ENCODE data around the gene TBC1D22A.

TBC1D22A gene

GRCh38 chr22:46737105-46737975 is 25.1 kb upstream of the TBC1D22A start:
- DNase-seq (ENCODE audit: low spot score) = peak; percentile 28

DNA sequence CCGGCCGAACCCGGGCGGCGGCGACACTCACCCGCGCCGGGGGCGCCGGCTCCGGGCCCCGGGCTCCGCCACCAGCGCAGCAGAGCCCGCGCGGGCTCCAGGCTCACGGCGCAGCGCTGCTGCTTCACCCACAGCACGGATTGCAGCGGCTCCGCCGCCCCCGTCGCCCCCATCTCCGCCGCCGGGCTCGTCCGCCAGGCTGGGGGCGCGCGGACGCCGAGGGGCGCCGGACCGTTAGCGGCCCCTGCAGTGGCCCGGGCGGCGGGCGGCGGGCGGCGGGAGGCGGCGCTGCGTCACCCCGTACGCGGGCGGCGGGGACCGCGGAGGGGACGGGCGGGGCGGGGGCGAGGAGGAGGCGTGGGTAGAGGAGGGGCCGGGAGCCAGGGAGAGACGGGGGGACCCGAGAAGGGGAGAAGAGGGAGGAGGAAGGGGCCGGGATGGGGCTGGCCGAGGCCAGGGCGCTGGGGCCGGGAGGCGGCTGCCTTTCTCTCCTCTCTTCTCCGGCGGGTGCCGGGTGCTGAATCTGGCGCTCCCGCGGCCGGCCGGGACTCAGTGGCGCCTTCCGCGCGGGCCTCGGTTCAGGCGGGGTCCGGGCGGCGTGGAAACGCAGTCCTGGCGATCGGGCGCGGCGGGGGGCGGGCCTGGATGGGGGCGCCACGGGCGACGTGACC is 24.3 kb upstream of the TBC1D22A start, which contains the start of gene CERK:
Gene CERK, minus strand, starts transcription at position 277 of the 671 bp plus-strand sequence. Its CDS starts 104 bp downstream, at position 173.
- DNase-seq (ENCODE audit: low spot score) = peak; percentile 76

DNA sequence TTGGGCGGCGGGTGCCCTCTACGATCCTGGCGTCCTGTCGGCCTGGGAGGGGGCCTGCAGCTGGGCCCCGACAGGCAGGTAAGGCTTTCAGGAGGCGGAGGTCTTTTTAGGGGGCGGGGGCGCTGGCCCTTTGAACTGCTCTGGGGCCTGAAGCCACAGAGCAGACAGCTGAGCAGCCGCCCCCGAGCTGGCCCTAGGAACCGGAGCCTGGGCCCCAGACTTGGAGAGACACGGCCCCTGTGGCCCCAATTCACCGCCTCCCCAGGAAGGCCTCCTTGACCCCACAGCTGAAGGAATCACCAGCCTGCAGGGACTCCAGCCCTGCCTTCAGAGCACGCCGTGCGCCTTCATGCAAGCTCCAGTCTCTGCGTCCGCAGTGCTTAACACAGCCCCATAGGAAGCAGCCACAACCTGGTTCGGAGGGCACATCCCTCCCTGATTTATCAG is 23.8 kb upstream of the TBC1D22A start:
- no peak for DNase-seq (ENCODE audit: low spot score)

- no peak for DNase-seq (ENCODE audit: low spot score)
These were observed 23.2 kb upstream of the TBC1D22A start for GRCh38 chr22:46739094-46739870.

GRCh38 chr22:46740910-46741780 is 21.3 kb upstream of the TBC1D22A start:
- DNase-seq (ENCODE audit: low spot score) = no peak

- no peak for DNase-seq (ENCODE audit: low spot score)
These were observed 20.4 kb upstream of the TBC1D22A start for GRCh38 chr22:46741974-46742519.

DNA sequence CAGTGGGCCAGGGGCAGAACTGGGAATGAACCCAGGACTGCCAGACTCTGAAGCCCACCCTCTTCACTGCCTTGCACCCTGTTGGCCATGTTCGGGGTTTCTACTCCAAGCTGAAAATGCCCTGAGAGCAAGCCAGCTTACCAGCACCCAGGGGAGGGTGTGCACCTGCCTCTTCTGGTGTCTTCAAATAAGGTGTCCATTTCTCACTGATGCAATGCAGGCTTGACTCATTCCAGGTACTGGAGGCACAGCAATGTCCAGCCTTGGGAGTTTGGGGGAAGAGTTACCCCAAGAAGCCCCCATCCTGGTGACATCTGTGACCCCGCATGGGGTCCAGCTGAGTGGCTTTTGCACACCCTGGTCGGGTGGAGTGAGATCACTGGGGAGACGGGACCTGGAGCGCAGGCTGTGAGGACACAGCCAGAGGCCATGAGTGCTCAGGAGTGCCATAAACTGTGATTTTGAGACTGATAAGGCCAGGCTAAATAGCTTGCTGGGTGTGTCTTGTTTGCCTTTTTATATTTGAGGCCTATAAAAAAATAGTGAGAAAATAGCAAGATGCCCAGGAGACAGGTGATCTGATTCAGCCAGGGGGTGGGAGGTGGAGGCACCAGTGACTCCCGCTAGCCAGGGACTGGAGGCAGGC is 19.8 kb upstream of the TBC1D22A start:
- no peak for DNase-seq (ENCODE audit: low spot score)

GRCh38 chr22:46744581-46744980 is 17.9 kb upstream of the TBC1D22A start:
- DNase-seq (ENCODE audit: low spot score) = no peak

- no peak for DNase-seq (ENCODE audit: low spot score)
These were observed 16.3 kb upstream of the TBC1D22A start for GRCh38 chr22:46746192-46746591.

DNA sequence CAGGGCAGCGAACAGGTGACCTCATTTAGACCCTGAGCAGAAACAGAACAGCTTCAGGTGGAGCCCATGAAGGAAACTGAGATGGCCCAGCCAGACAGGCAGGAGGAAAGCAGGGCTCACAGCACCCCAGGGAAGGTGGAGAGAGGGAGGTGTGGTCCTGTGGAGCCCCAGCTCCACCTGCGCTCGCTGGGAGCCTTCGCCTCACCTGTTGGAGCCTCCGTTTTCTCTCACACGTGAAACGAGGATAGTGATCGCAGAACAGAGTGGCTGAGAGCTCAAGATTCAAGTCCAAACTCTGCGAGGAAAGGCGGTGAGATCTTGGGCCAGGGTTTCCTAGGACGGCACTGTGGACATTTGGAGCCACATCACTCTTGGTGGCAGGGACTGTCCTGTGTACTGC is 15.8 kb upstream of the TBC1D22A start:
- no peak for DNase-seq (ENCODE audit: low spot score)

GRCh38 chr22:46747646-46748045 is 14.8 kb upstream of the TBC1D22A start:
- no peak for DNase-seq (ENCODE audit: low spot score)

DNA sequence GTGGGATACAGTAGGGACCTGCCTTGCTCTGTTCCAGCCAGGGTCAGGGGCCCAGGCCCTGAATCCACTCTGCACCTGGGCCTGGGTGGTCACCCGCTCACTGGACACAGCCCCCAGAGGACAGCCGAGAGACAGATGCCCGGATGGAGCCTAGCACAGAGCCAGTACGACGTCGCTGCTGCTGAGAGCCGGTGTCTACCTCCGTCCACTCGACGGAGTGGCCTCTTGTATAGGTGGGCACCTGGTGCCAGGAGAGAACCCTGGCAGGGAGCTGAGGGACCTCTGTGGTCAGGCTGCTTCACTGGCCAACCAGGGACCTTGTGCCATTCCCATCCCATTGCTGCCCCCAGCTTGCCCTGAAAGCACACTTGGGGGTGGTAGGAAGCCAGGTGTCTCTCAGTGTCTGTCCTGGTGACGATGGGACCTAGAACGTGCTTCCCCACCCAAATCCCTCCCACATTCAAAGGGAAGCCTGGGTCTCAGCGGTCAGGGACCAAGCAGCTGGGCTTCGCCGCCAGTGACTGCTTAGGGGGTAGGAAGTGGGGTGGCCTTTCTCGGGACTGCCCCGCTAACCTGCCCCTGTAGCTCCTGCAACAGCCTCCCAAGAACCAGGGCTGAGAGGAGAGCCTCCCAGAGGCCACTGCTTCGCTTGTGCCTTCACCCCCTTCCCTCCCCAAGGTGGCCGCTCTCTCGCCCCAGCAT is 14.1 kb upstream of the TBC1D22A start:
- no peak for DNase-seq (ENCODE audit: low spot score)

DNA sequence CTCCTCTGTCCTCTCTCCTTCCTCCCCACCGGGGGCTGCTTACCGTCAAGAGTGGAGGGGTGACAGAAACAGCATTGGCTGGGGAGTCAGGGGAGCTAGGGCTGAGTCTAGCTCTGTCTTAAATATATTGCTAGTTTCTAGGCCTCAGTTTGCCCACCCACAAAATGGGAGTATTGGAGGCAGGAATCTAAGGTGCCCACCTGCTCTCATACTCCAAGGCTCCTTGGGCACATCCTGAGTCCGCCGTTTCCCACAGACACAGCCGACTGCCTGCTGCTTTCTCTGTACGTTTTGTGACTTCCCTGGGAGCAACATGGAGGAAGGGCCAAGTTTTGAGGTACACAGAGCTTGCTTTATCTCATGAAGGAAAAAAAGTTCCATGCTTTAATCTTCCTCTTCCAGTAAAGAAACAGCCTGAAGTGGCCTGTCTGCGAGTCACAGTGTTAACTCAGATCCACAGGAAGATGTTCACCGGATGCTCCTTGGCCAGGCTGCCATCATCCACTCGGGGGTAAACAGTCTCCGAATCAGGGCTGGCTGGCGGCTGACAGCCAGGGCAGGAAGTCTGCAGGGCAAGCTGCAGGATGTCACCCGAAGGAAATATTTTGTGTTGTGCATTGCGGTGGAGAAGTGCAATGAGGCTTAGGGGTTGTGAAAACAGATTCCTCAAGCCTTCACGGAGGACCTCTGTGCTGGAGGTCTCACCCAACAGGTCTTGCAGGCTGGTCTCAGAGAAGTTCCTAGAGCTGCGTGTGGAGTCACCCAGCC is 13.4 kb upstream of the TBC1D22A start:
- no peak for DNase-seq (ENCODE audit: low spot score)

DNA sequence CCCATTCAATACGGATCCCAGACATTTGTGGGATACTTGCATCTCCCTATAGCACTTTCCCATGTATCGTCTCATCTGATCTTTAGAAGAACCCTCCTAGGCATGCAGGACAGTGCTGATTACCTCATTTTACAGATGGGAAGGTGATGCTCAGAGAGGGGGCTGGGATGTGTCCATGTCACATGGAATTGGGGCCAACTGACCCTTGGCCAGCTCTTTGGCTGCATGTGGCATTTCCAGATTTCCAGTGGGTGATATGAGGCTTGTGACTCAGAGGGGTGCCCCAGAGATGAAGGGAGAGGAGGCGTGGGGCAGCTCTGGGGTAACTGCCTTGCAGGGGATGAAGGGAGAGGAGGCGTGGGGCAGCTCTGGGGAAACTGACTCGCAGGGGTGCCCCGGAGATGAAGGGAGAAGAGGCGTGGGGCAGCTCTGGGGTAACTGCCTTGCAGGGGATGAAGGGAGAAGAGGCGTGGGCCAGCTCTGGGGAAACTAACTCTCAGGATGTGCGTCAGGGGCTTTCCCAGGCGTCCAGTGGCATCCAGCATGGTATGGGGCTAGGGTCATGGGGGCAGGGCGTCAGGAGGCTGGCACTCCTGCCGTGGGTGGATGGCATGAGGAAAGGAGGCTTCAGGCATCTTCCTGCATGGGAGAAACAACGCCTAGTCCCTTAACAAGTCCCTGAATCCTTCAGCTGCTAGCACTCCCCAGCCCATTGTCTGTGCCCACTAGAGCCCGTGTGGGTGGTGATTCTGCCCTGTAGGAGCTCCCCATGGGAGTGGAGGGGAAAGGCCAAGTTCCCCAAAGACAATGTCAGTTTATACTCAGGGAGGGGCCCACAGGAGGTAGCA is 12.5 kb upstream of the TBC1D22A start:
- DNase-seq (ENCODE audit: low spot score) = no peak

- DNase-seq (ENCODE audit: low spot score) = no peak
These were observed 12.0 kb upstream of the TBC1D22A start for GRCh38 chr22:46750530-46750800.

DNA sequence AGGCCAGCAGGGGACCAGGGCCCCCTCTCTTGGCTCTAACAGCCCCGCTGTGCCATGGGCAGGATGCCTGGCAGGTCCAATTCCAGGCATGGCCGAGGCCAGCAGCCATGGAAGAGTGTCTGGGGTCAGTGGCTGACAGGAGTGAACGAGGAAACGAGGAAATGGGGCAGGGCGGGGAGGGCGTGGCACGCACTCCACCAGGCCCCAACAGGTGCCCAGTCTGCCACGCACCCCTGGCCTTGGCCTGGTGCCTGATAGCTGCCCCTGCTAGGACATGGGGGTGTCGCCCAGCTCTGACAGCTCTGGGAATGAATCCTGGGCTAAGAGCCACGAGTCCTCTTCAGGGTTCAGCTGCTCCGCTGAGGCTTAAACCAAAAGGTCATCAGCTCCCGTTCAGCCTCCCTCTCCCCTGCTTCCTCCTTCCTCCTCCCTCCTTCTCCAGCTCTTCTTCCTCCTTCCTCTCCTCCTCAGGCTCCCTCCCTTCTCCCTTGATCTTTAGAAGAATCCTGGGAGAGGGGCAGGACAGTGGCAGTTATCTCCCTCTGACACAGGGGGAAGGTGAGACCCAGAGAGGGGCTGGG is 11.5 kb upstream of the TBC1D22A start:
- no peak for DNase-seq (ENCODE audit: low spot score)

DNA sequence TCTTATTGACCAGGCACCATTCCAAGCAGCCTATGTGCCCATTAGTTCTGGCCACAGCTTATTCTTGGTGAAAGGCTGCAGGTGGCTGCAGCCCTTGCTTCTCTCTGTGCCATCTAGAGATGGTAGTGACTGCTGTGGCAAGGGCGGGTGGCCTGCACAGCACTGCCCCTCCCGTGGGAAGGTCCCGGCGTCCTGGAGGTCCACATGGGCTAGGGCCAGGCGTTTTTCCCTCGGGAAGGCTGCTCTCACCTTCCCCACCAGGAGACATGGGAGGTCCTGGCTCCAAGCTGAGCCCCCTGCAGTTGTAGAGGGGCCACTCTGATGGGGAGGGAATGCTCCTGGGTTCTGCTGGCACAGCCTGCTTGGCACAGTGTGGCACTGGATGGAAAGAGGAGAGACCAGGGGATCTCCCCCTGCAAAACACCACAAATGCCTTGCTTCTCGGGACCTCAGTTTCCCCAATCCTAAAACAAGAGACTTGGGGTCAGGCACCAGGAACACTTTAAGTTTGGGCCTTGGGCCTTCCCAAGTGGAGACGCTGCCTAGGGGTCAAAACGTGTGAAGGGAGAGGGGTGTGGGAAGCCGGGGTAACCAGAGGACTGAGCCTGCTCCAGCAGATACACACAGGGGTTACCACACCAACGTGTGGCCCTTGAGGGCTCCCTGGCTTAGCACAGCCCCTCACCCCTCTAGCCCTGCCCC is 10.0 kb upstream of the TBC1D22A start:
- DNase-seq (ENCODE audit: low spot score) = no peak

DNA sequence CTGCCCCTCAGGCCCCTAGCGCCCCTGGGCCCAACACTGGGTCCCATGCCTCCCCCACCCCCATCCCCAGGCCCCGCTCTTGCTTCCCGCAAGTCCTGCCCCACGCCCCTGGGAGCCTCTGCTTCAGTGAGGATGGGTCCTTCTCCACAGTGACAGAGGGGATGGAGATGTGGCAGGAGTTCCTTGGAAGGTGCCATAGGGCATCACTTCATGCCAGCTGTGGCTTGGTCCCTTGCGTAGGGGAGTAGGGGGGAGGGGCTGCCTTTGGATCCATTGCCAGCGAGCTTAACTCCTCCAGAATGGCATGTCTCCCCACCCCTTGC is 9.5 kb upstream of the TBC1D22A start:
- no peak for DNase-seq (ENCODE audit: low spot score)

Measured in putamen (tissue), 1 donor.